Cardiac muscle cell (in vitro differentiated cells and primary cell): ENCODE measurements around the gene NFATC1. TPM values are rescaled to one million over a fixed set of nuclear protein-coding genes. Genes with fewer than 3 reads are reported as not detected.

Experiments used
- DNase-seq, 2 donors: peaks; one replicate each; pipeline versions ENCODE4 v3.0.0 to v3.0.0-alpha.2; 2010 to 2017; ENCODE audit warnings: low read depth in 1 of 2, low spot score in 1 of 2
- H3K27ac ChIP-seq: fragments of 200-600 bp; sonication (generic); 2 replicates; pipeline ENCODE4 v1.5.1; 2016
- H3K27me3 ChIP-seq: fragments of 200-600 bp; sonication (generic); 2 replicates; pipeline ENCODE4 v1.6.0; 2016; ENCODE audit warnings: control low read depth
- H3K36me3 ChIP-seq: fragments of 200-600 bp; sonication (generic); 2 replicates; pipeline ENCODE4 v1.5.1; 2016; ENCODE audit warnings: control low read depth
- H3K4me1 ChIP-seq: fragments of 200-600 bp; sonication (generic); 2 replicates; pipeline ENCODE4 v1.8.1; 2017; ENCODE audit warnings: low read depth, mild to moderate bottlenecking, mixed run types
- H3K4me3 ChIP-seq: fragments of 200-600 bp; sonication (generic); 2 replicates; pipeline ENCODE4 v1.5.1; 2016; ENCODE audit warnings: mild to moderate bottlenecking
- H3K9me3 ChIP-seq: fragments of 200-600 bp; sonication (generic); 2 replicates; pipeline ENCODE4 v1.5.1; 2017; ENCODE audit warnings: low read depth, mild to moderate bottlenecking, control low read depth
- CTCF ChIP-seq: IDR thresholded peaks from 2 replicates; pipeline ENCODE4 v1.5.1; 2012; ENCODE audit warnings: low read depth, mild to moderate bottlenecking, low read length
- polyA plus RNA-seq: library from polyadenylated mRNA; unstranded; fragments of >200 nt; fragmentation: Nextera tagmentation; extraction: Ambion mirVana; gene quantifications from 2 replicates; pipeline ENCODE4 v1.2.1, GENCODE V29; 2016
- total RNA-seq: library from RNA; depleted of rRNA; stranded (reverse); fragments of >200 nt; gene quantifications from 2 replicates; pipeline ENCODE4 v1.2.3, GENCODE V29; 2016

Gene NFATC1
- total and polyA plus RNA-seq, 2 experiments from 2014 or later, result 10.8 to 11.7 TPM

- TF ChIP-seq CTCF, result no peak
- DNase-seq, result no peak
- Histone ChIP-seq H3K4me3 (no peak overlapping the region), H3K27me3 (no peaks in the 10 kb centered on the region), H3K36me3 (no peaks in the 10 kb centered on the region), H3K4me1 (no peaks in the 10 kb centered on the region), H3K9me3 (no peaks in the 10 kb centered on the region), H3K27ac (no peak overlapping the region)
Observed at GRCh38 chr18:79472176-79472575, 76.4 kb downstream of the NFATC1 start.

GRCh38 chr18:79472946-79473345, 77.2 kb downstream of the NFATC1 start:
- Histone ChIP-seq H3K27ac (no peak overlapping the region), H3K4me1 (no peaks in the 10 kb centered on the region), H3K4me3 (no peak overlapping the region), H3K9me3 (no peaks in the 10 kb centered on the region), H3K27me3 (no peaks in the 10 kb centered on the region), H3K36me3 (no peaks in the 10 kb centered on the region)
- DNase-seq, result no peak
- no peak for TF ChIP-seq CTCF

GRCh38 chr18:79476031-79476917, 80.5 kb downstream of the NFATC1 start:
- DNase-seq, result no peak
- Histone ChIP-seq H3K9me3 (no peaks in the 10 kb centered on the region), H3K4me3 (no peak overlapping the region), H3K36me3 (no peaks in the 10 kb centered on the region), H3K27me3 (no peaks in the 10 kb centered on the region), H3K4me1 (no peaks in the 10 kb centered on the region), H3K27ac (no peak overlapping the region)
- TF ChIP-seq CTCF, result no peak

- DNase-seq, result no peak
- Histone ChIP-seq H3K4me3 (no peak overlapping the region), H3K27me3 (no peaks in the 10 kb centered on the region), H3K4me1 (no peaks in the 10 kb centered on the region), H3K36me3 (no peaks in the 10 kb centered on the region), H3K9me3 (no peaks in the 10 kb centered on the region), H3K27ac (no peak overlapping the region)
- no peak for TF ChIP-seq CTCF
Observed at GRCh38 chr18:79476918-79477571, 81.3 kb downstream of the NFATC1 start.

GRCh38 chr18:79477711-79478483, 82.2 kb downstream of the NFATC1 start:
- H3K27ac ChIP-seq, result no peak overlapping the region
- no peaks in the 10 kb centered on the region for H3K36me3 ChIP-seq
- TF ChIP-seq CTCF, result no peak
- no peaks in the 10 kb centered on the region for H3K27me3 ChIP-seq
- H3K9me3 ChIP-seq, result no peaks in the 10 kb centered on the region
- no peak for DNase-seq
- no peak overlapping the region for H3K4me3 ChIP-seq
- no peaks in the 10 kb centered on the region for H3K4me1 ChIP-seq
